ENCODE data around the gene SMPD3.

Gene SMPD3

DNA sequence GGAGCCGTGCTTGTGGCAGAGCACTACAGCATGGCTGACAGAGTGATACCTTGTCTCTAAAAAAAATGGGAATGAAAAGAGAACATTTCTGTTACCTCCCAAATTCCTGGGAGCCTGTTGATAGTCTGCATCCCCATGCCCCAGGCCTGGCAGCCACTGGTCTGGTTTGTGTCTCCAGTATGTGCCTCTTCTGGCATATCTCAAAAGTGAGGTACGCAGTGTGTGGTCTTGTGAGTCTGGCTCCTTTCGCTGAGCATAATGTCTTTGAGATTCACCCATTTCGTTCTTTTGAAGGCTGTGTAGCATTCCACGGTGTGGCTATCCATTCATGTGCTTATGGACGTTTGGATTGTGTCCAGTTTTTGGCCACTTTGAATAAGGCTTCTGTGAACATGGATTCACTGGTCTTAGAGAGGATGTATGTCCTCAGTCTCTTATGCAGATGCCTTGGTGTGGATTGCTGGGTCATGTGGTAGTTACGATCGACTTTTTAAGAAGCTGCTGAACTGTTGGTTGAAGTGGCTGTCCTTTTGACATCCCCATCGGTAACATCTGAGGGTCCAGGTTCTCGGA lies 98.4 kb downstream of the SMPD3 start:
- H3K27ac ChIP-seq (replicated peaks), result no peak overlapping the region
- no peak overlapping the region for H3K4me3 ChIP-seq (replicated peaks; ENCODE audit: insufficient read depth, low read length)
- DNase-seq (ENCODE audit: low read depth in 1 of 2, low spot score in 1 of 2), result no peak
- no peaks in the 10 kb centered on the region for H3K27me3 ChIP-seq (ENCODE audit: insufficient read depth, poor library complexity, severe bottlenecking)
- TF ChIP-seq GABPA (IDR thresholded peaks at IDR 0.05; ENCODE audit: low read depth) (no peak), POLR2AphosphoS5 (IDR thresholded peaks at IDR 0.05; ENCODE audit: low read depth) (no peak), SPI1 (IDR thresholded peaks at IDR 0.05; ENCODE audit: borderline replicate concordance, low read depth) (no peak), CTCF (IDR thresholded peaks at IDR 0.05; ENCODE audit: insufficient read depth, low read length) (no peak)
- TF ChIP-seq, protein P1, sequence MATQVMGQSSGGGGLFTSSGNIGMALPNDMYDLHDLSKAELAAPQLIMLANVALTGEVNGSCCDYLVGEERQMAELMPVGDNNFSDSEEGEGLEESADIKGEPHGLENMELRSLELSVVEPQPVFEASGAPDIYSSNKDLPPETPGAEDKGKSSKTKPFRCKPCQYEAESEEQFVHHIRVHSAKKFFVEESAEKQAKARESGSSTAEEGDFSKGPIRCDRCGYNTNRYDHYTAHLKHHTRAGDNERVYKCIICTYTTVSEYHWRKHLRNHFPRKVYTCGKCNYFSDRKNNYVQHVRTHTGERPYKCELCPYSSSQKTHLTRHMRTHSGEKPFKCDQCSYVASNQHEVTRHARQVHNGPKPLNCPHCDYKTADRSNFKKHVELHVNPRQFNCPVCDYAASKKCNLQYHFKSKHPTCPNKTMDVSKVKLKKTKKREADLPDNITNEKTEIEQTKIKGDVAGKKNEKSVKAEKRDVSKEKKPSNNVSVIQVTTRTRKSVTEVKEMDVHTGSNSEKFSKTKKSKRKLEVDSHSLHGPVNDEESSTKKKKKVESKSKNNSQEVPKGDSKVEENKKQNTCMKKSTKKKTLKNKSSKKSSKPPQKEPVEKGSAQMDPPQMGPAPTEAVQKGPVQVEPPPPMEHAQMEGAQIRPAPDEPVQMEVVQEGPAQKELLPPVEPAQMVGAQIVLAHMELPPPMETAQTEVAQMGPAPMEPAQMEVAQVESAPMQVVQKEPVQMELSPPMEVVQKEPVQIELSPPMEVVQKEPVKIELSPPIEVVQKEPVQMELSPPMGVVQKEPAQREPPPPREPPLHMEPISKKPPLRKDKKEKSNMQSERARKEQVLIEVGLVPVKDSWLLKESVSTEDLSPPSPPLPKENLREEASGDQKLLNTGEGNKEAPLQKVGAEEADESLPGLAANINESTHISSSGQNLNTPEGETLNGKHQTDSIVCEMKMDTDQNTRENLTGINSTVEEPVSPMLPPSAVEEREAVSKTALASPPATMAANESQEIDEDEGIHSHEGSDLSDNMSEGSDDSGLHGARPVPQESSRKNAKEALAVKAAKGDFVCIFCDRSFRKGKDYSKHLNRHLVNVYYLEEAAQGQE (IDR thresholded peaks at IDR 0.05; ENCODE audit: insufficient replicate concordance, low read depth), result no peak

DNA sequence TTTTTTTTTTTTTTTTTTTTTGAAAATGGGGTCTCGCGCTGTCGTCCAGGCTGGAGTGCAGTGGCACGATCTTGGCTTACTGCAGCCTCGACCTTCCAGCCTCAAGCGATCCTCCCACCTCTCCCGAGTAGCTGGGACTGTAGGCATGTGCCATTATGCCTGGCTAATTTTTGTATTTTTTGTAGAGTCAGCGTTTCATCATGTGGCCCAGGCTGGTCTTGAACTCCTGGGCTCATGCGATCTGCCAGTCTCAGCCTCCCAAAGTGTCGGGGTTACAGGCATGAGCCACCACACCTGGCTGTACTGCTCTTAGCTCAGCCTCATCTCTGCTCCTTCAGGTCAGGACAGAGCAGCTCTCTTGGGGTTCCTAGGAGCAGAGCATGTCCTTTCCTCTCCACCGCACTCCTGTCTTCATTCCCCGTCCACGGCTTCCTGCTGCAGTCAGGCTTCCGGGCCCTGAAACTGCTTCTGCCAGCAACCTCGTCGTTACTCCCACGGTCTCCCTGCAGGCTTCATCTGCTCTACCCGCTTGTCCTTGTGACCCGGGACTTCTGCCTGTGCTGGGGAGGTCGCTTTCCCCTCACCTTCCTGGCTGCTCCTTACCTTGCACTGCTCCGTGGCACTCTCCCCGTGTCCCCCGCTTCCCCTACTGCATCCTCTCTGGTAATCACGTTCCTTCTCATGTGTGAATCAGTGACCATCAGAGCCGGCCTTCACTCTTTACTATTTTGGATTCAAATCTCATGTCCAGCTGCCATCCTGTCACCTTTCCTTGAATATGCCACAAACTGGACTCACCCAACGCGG lies 99.5 kb downstream of the SMPD3 start:
- no peak for DNase-seq (ENCODE audit: low read depth in 1 of 2, low spot score in 1 of 2)
- Histone ChIP-seq H3K27ac (replicated peaks) (no peak overlapping the region), H3K4me3 (replicated peaks; ENCODE audit: insufficient read depth, low read length) (no peak overlapping the region), H3K27me3 (ENCODE audit: insufficient read depth, poor library complexity, severe bottlenecking) (no peaks in the 10 kb centered on the region)
- TF ChIP-seq SPI1 (IDR thresholded peaks at IDR 0.05; ENCODE audit: borderline replicate concordance, low read depth) (no peak), GABPA (IDR thresholded peaks at IDR 0.05; ENCODE audit: low read depth) (no peak), CTCF (IDR thresholded peaks at IDR 0.05; ENCODE audit: insufficient read depth, low read length) (no peak), POLR2AphosphoS5 (IDR thresholded peaks at IDR 0.05; ENCODE audit: low read depth) (no peak)
- TF ChIP-seq, protein P1 (IDR thresholded peaks at IDR 0.05; ENCODE audit: insufficient replicate concordance, low read depth), result no peak

DNA sequence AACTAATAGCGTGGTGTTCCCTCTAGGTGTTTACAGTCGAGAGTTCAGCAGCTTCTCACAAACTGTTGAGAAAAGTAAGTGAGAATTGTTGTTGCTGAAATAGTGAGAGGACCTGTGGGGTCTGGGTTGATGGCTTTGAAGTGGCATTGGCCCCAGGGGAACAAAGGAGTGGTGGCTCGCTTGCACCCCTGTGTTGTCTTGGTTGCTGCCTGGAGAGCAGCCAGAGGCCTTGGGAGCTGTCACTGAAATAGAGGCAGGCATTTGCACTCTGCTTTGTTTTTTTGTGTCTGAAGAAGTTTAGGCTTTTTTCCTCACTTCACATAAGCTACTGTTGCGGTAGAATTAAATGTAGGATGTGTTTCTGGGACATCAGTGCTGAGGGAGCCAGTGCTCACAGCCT lies 100.7 kb downstream of the SMPD3 start:
- Histone ChIP-seq H3K27ac (replicated peaks) (no peak overlapping the region), H3K4me3 (replicated peaks; ENCODE audit: insufficient read depth, low read length) (no peak overlapping the region), H3K27me3 (ENCODE audit: insufficient read depth, poor library complexity, severe bottlenecking) (no peaks in the 10 kb centered on the region)
- TF ChIP-seq POLR2AphosphoS5 (IDR thresholded peaks at IDR 0.05; ENCODE audit: low read depth), result no peak
- TF ChIP-seq SPI1 (IDR thresholded peaks at IDR 0.05; ENCODE audit: borderline replicate concordance, low read depth), result no peak
- TF ChIP-seq GABPA (IDR thresholded peaks at IDR 0.05; ENCODE audit: low read depth), result no peak
- no peak for TF ChIP-seq CTCF (IDR thresholded peaks at IDR 0.05; ENCODE audit: insufficient read depth, low read length)
- TF ChIP-seq, protein P1 (IDR thresholded peaks at IDR 0.05; ENCODE audit: insufficient replicate concordance, low read depth), result no peak
- DNase-seq (ENCODE audit: low read depth in 1 of 2, low spot score in 1 of 2), result no peak

All from HL-60 (cell line).